Dendritic cell treated with granulocyte-macrophage colony-stimulating factor and Interleukin-4, amounts not matched to agents 40 ng/mL and 50 ng/mL, for 4 days (primary cell): Measurements from ENCODE around the gene APOBEC3F.
"Not testable (repeated sequence)": the region's sequence is repeated elsewhere in the genome, so short reads cannot be mapped to it uniquely, and the experiment has no call there.

Source experiments
- H3K27ac Mint-ChIP-seq: one replicate; pipeline ENCODE4 v1.8.0; 2022; ENCODE audit warnings: mild to moderate bottlenecking, mixed read lengths
- H3K27me3 Mint-ChIP-seq: one replicate; pipeline ENCODE4 v1.8.0; 2022; ENCODE audit warnings: mild to moderate bottlenecking, mixed read lengths
- H3K36me3 Mint-ChIP-seq: one replicate; pipeline ENCODE4 v1.8.0; 2022; ENCODE audit warnings: low read depth, mixed read lengths
- H3K4me1 Mint-ChIP-seq: one replicate; pipeline ENCODE4 v1.8.0; 2022; ENCODE audit warnings: low read depth, mixed read lengths
- H3K4me3 Mint-ChIP-seq: one replicate; pipeline ENCODE4 v1.8.0; 2022; ENCODE audit warnings: mild to moderate bottlenecking, moderate library complexity, mixed read lengths
- H3K9me3 Mint-ChIP-seq: one replicate; pipeline ENCODE4 v1.8.0; 2022; ENCODE audit warnings: mixed read lengths
- intact Hi-C: fragments of 100-400 bp; cut with micrococcal nuclease; formaldehyde crosslinking; loops from one replicate; pipeline ENCODE4 v1.15.0; 2022

Gene APOBEC3F

GRCh38 chr22:39040538-39041296, at the start of gene APOBEC3F:
TSS of gene APOBEC3F (plus strand) at chr22:39040864. CDS start at chr22:39040961, 97 bp downstream.
- Mint-ChIP-seq H3K36me3 (peaks cover 18% of the 10 kb centered on the region), H3K4me1 (peaks cover 38% of the 10 kb centered on the region), H3K27ac (peak within 1 kb of the TSS; percentile 81), H3K4me3 (peak within 1 kb of the TSS; percentile 81)
- intact Hi-C loops, H3K9me3 Mint-ChIP-seq, H3K27me3 Mint-ChIP-seq: not testable (repeated sequence)

GRCh38 chr22:38992871-38993371, 47.7 kb upstream of the APOBEC3F start:
- H3K27ac Mint-ChIP-seq, H3K4me3 Mint-ChIP-seq, H3K36me3 Mint-ChIP-seq, H3K4me1 Mint-ChIP-seq, H3K9me3 Mint-ChIP-seq, intact Hi-C loops: not testable (repeated sequence)
- H3K27me3 Mint-ChIP-seq = peaks cover 24% of the 10 kb centered on the region

- H3K4me1 Mint-ChIP-seq = peaks cover 5% of the 10 kb centered on the region
- peaks cover 9% of the 10 kb centered on the region for H3K9me3 Mint-ChIP-seq
- H3K4me3 Mint-ChIP-seq = no peak overlapping the region
- intact Hi-C loops = no loop called here
- peaks cover 43% of the 10 kb centered on the region for H3K27me3 Mint-ChIP-seq
- H3K27ac Mint-ChIP-seq = no peak overlapping the region
- H3K36me3 Mint-ChIP-seq = no peaks in the 10 kb centered on the region
Observed at GRCh38 chr22:38996105-38996504, 44.6 kb upstream of the APOBEC3F start.

- Mint-ChIP-seq H3K9me3 (peaks cover 9% of the 10 kb centered on the region), H3K4me1 (no peaks in the 10 kb centered on the region), H3K27me3 (peaks cover 48% of the 10 kb centered on the region), H3K4me3 (no peak overlapping the region), H3K36me3 (no peaks in the 10 kb centered on the region), H3K27ac (no peak overlapping the region)
- intact Hi-C loops = no loop called here
Observed at GRCh38 chr22:38997518-38997917, 43.1 kb upstream of the APOBEC3F start.

GRCh38 chr22:39003165-39003638, 37.5 kb upstream of the APOBEC3F start:
- H3K27ac Mint-ChIP-seq = no peak overlapping the region
- intact Hi-C loops = loop anchor here (1.0 to 10.0 kb wide), 3 partner anchors 76 to 238 kb away; no protein-coding TSS in a partner anchor
- H3K9me3 Mint-ChIP-seq = peaks cover 3% of the 10 kb centered on the region
- H3K4me1 Mint-ChIP-seq = peaks cover 15% of the 10 kb centered on the region
- peaks cover 31% of the 10 kb centered on the region for H3K27me3 Mint-ChIP-seq
- H3K36me3 Mint-ChIP-seq = no peaks in the 10 kb centered on the region
- H3K4me3 Mint-ChIP-seq = no peak overlapping the region

GRCh38 chr22:39007177-39007576, 33.5 kb upstream of the APOBEC3F start:
- H3K4me1 Mint-ChIP-seq = peaks cover 17% of the 10 kb centered on the region
- no peak overlapping the region for H3K27ac Mint-ChIP-seq
- H3K27me3 Mint-ChIP-seq = peaks cover 7% of the 10 kb centered on the region
- H3K9me3 Mint-ChIP-seq = no peaks in the 10 kb centered on the region
- no peaks in the 10 kb centered on the region for H3K36me3 Mint-ChIP-seq
- no peak overlapping the region for H3K4me3 Mint-ChIP-seq
- intact Hi-C loops = loop anchor here (5.0 to 10.0 kb wide), 2 partner anchors 110 to 242 kb away; no protein-coding TSS in a partner anchor

- not testable (repeated sequence) for H3K9me3 Mint-ChIP-seq, H3K27me3 Mint-ChIP-seq, H3K27ac Mint-ChIP-seq, H3K36me3 Mint-ChIP-seq, H3K4me3 Mint-ChIP-seq
- H3K4me1 Mint-ChIP-seq = peaks cover 13% of the 10 kb centered on the region
- intact Hi-C loops = loop anchor here (5.0 to 10.0 kb wide), 2 partner anchors 109 to 244 kb away; no protein-coding TSS in a partner anchor
Observed at GRCh38 chr22:39008271-39008850, 32.3 kb upstream of the APOBEC3F start.

- H3K4me3 Mint-ChIP-seq = no peak overlapping the region
- no peak overlapping the region for H3K27ac Mint-ChIP-seq
- intact Hi-C loops = no loop called here
Observed at GRCh38 chr22:39010946-39011345, 29.7 kb upstream of the APOBEC3F start.

GRCh38 chr22:39012533-39013511, 27.8 kb upstream of the APOBEC3F start:
- H3K36me3 Mint-ChIP-seq = peaks cover 24% of the 10 kb centered on the region
- H3K27ac Mint-ChIP-seq = no peak overlapping the region
- no peaks in the 10 kb centered on the region for H3K27me3 Mint-ChIP-seq
- peaks cover 37% of the 10 kb centered on the region for H3K4me1 Mint-ChIP-seq
- H3K4me3 Mint-ChIP-seq = no peak overlapping the region
- no peaks in the 10 kb centered on the region for H3K9me3 Mint-ChIP-seq
- intact Hi-C loops = no loop called here

More at GRCh38 chr22:39010946-39011345, 29.7 kb upstream of the APOBEC3F start:
- no peaks in the 10 kb centered on the region for H3K27me3 Mint-ChIP-seq
- no peaks in the 10 kb centered on the region for H3K9me3 Mint-ChIP-seq
- peaks cover 10% of the 10 kb centered on the region for H3K36me3 Mint-ChIP-seq
- H3K4me1 Mint-ChIP-seq = peaks cover 31% of the 10 kb centered on the region

GRCh38 chr22:39013561-39013941, 27.1 kb upstream of the APOBEC3F start:
- Mint-ChIP-seq H3K36me3 (peaks cover 31% of the 10 kb centered on the region), H3K4me1 (peaks cover 36% of the 10 kb centered on the region), H3K27ac (peak overlapping the region; percentile 94), H3K4me3 (peak overlapping the region; percentile 87)
- H3K9me3 Mint-ChIP-seq, intact Hi-C loops, H3K27me3 Mint-ChIP-seq: not testable (repeated sequence)

GRCh38 chr22:39013942-39014722, 26.5 kb upstream of the APOBEC3F start, which contains the start of gene APOBEC3C:
TSS of gene APOBEC3C (plus strand) at chr22:39014257. CDS start at chr22:39014363, 106 bp downstream.
- H3K27me3 Mint-ChIP-seq = no peaks in the 10 kb centered on the region
- intact Hi-C loops = no loop called here
- H3K9me3 Mint-ChIP-seq = no peaks in the 10 kb centered on the region
- peaks cover 38% of the 10 kb centered on the region for H3K4me1 Mint-ChIP-seq
- peak within 1 kb of the TSS; percentile 87 for H3K4me3 Mint-ChIP-seq
- peaks cover 37% of the 10 kb centered on the region for H3K36me3 Mint-ChIP-seq
- peak within 1 kb of the TSS; percentile 94 for H3K27ac Mint-ChIP-seq

GRCh38 chr22:39014723-39015121, 25.9 kb upstream of the APOBEC3F start:
- H3K4me1 Mint-ChIP-seq = peaks cover 42% of the 10 kb centered on the region
- H3K9me3 Mint-ChIP-seq, H3K27me3 Mint-ChIP-seq, intact Hi-C loops: not testable (repeated sequence)
- H3K4me3 Mint-ChIP-seq = peak overlapping the region; percentile 87
- H3K36me3 Mint-ChIP-seq = peaks cover 39% of the 10 kb centered on the region
- peak overlapping the region; percentile 94 for H3K27ac Mint-ChIP-seq

- H3K27ac Mint-ChIP-seq = no peak overlapping the region
- intact Hi-C loops = no loop called here
- no peaks in the 10 kb centered on the region for H3K9me3 Mint-ChIP-seq
- peaks cover 39% of the 10 kb centered on the region for H3K36me3 Mint-ChIP-seq
- peaks cover 58% of the 10 kb centered on the region for H3K4me1 Mint-ChIP-seq
- H3K4me3 Mint-ChIP-seq = no peak overlapping the region
- H3K27me3 Mint-ChIP-seq = peaks cover 1% of the 10 kb centered on the region
Observed at GRCh38 chr22:39016592-39016991, 24.1 kb upstream of the APOBEC3F start.
